KBM-7 (cell line): ENCODE data around the gene SLC7A4.

Source experiments
- DNase-seq: peaks from one replicate; pipeline ENCODE4 v3.0.0-alpha.2; 2015
- in situ Hi-C: fragments of 300-500 bp; cut with MboI; formaldehyde crosslinking; loops from 2 replicates; pipeline ENCODE4 v1.14.3; 2020; ENCODE audit warnings: low sequenced_read_pairs, low pct_unique_long_range_greater_than_20kb, mixed read lengths

The SLC7A4 gene

DNA sequence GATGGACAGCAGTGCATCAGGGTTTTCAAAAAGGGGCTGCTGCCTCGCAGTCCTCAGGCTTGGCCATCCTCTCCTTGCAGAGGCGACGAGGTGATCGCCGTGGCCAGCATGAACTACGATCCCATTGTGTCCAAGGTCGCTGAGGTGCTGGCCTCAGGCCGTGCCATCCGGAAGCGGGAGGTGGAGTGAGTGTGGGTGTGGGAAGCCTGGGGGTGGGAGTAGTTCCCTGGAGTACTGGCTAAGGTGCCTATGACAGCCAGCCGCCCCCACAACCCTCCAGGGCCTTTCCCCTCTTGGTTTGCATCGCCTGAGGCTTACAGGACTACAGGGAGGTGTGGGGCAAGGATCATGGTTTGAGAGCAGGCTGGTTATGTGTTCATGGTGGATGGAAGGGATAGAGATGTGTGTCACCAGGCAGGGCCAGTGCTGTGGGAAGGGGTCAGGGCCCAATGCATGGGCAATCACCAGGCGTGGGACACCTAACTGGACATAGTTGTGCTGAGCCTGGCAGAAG is 52.4 kb downstream of the SLC7A4 start:
- in situ Hi-C loops = no loop called here
- no peak for DNase-seq

DNA sequence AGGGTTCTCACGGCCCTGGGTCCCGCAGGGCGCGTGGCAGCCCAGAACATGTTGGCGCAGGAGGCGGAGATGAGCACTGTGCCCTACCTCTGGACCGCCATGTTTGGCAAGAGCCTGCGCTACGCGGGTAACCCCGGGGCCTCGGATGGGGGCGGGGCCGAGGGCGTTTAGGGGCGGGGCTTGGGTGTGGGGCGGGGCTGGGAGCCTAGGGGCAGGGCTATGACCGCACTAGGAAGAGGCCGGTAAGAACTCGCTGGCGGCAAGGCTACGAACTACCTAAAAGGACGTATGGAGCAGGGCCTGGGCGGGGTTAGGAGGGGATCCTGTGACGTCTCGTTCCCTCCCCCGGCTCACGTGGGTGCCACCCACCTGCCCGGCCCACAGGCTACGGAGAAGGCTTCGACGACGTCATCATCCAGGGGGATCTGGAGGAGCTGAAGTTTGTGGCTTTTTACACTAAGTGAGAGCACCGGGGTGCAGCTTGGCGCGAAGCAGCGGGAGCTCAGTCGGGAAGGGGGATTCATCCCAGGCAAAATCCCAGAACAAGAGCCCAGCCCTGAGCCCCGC is 53.0 kb downstream of the SLC7A4 start:
- in situ Hi-C loops = no loop called here
- no peak for DNase-seq
